Measurements from ENCODE around the gene DDOST.

DDOST gene

GRCh38 chr1:20700636-20701215 lies 39.6 kb upstream of the DDOST start:
- H3K4me3 ChIP-seq = no peak overlapping the region
- no peak for DNase-seq (ENCODE audit: low spot score)
- H3K27ac ChIP-seq = no peak overlapping the region
- no peak for TF ChIP-seq CTCF (IDR thresholded peaks at IDR 0.05)

GRCh38 chr1:20699558-20699957 lies 38.4 kb upstream of the DDOST start:
- TF ChIP-seq CTCF (IDR thresholded peaks at IDR 0.05) = no peak
- no peak overlapping the region for H3K4me3 ChIP-seq
- DNase-seq (ENCODE audit: low spot score) = no peak
- H3K27ac ChIP-seq = no peak overlapping the region

GRCh38 chr1:20698195-20698910 lies 37.2 kb upstream of the DDOST start:
- Histone ChIP-seq H3K27ac (no peak overlapping the region), H3K4me3 (no peak overlapping the region)
- no peak for DNase-seq (ENCODE audit: low spot score)
- no peak for TF ChIP-seq CTCF (IDR thresholded peaks at IDR 0.05)

GRCh38 chr1:20697563-20697962 lies 36.4 kb upstream of the DDOST start:
- H3K27ac ChIP-seq = no peak overlapping the region
- TF ChIP-seq CTCF (IDR thresholded peaks at IDR 0.05) = no peak
- DNase-seq (ENCODE audit: low spot score) = no peak
- no peak overlapping the region for H3K4me3 ChIP-seq

- DNase-seq (ENCODE audit: low spot score) = peak; percentile 90
- Histone ChIP-seq H3K27ac (peak overlapping the region; percentile 85 to 87), H3K4me3 (peak overlapping the region; percentile 73)
- TF ChIP-seq CTCF (IDR thresholded peaks at IDR 0.05) = peak; percentile 98
Measured at GRCh38 chr1:20696397-20697333, 35.5 kb upstream of the DDOST start.

- Histone ChIP-seq H3K4me3 (no peak overlapping the region), H3K27ac (no peak overlapping the region)
- no peak for TF ChIP-seq CTCF (IDR thresholded peaks at IDR 0.05)
- no peak for DNase-seq (ENCODE audit: low spot score)
Measured at GRCh38 chr1:20695515-20695914, 34.3 kb upstream of the DDOST start.
